ENCODE data around the gene MVB12B. TPM values are rescaled to one million over a fixed set of nuclear protein-coding genes. Genes with fewer than 3 reads are reported as not detected.

MVB12B gene
- total RNA-seq, 1 experiment from 2014 or later: 9.4 TPM

GRCh38 chr9:126499005-126499910 lies 172.6 kb downstream of the MVB12B start:
- POLR2A ChIA-PET: no interaction called here
- no peaks in the 10 kb centered on the region for H3K4me1 ChIP-seq (ENCODE audit: control insufficient read depth, insufficient read depth, low read length)
- H3K27me3 ChIP-seq (ENCODE audit: control insufficient read depth, insufficient read depth, low read length): no peaks in the 10 kb centered on the region
- ATAC-seq (peak; percentile 76), DNase-seq (ENCODE audit: low read depth, low spot score) (no peak)
- no TSS peak for BruUV-seq (replicated peaks)
- no peaks in the 10 kb centered on the region for H3K36me3 ChIP-seq (ENCODE audit: control insufficient read depth, insufficient read depth, low read length)
- H3K9me3 ChIP-seq (ENCODE audit: control insufficient read depth, insufficient read depth, low read depth, low read length): no peaks in the 10 kb centered on the region
- H3K4me3 ChIP-seq (ENCODE audit: low read depth in 2 of 2, low read length in 2 of 2): peak overlapping the region; percentile 37 to 55
- in situ Hi-C loops (cut with HindIII; ENCODE audit: low pct_unique_long_range_greater_than_20kb, low sequenced_read_pairs) (no loop called here), intact Hi-C loops (cut with micrococcal nuclease; ENCODE audit: unreplicated experiment) (loop anchor here (10.0 kb wide), 1 partner anchor 194 kb away; no protein-coding TSS in a partner anchor)
- CTCF ChIA-PET: interaction anchor here (0.5 to 1.1 kb wide), 9 partner anchors 13 to 190 kb away, joined by 3 to 10 read pairs (median 4); no protein-coding TSS in a partner anchor
- no peak overlapping the region for H3K27ac ChIP-seq (ENCODE audit: low read length)
- TF ChIP-seq TCF7L2 (IDR thresholded peaks at IDR 0.05; ENCODE audit: low read depth, low read length): no peak
- no peak for TF ChIP-seq POLR2AphosphoS5 (IDR thresholded peaks at IDR 0.05; ENCODE audit: low read depth, low read length)
- TF ChIP-seq, protein P1, sequence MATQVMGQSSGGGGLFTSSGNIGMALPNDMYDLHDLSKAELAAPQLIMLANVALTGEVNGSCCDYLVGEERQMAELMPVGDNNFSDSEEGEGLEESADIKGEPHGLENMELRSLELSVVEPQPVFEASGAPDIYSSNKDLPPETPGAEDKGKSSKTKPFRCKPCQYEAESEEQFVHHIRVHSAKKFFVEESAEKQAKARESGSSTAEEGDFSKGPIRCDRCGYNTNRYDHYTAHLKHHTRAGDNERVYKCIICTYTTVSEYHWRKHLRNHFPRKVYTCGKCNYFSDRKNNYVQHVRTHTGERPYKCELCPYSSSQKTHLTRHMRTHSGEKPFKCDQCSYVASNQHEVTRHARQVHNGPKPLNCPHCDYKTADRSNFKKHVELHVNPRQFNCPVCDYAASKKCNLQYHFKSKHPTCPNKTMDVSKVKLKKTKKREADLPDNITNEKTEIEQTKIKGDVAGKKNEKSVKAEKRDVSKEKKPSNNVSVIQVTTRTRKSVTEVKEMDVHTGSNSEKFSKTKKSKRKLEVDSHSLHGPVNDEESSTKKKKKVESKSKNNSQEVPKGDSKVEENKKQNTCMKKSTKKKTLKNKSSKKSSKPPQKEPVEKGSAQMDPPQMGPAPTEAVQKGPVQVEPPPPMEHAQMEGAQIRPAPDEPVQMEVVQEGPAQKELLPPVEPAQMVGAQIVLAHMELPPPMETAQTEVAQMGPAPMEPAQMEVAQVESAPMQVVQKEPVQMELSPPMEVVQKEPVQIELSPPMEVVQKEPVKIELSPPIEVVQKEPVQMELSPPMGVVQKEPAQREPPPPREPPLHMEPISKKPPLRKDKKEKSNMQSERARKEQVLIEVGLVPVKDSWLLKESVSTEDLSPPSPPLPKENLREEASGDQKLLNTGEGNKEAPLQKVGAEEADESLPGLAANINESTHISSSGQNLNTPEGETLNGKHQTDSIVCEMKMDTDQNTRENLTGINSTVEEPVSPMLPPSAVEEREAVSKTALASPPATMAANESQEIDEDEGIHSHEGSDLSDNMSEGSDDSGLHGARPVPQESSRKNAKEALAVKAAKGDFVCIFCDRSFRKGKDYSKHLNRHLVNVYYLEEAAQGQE (IDR thresholded peaks at IDR 0.05; ENCODE audit: insufficient read depth in 1 of 2, low read depth in 2 of 2, low read length in 1 of 2): no peak
- no peak for TF ChIP-seq SIN3A (IDR thresholded peaks at IDR 0.05; ENCODE audit: borderline replicate concordance, insufficient read depth, low read depth, low read length)
- TF ChIP-seq, protein P2, sequence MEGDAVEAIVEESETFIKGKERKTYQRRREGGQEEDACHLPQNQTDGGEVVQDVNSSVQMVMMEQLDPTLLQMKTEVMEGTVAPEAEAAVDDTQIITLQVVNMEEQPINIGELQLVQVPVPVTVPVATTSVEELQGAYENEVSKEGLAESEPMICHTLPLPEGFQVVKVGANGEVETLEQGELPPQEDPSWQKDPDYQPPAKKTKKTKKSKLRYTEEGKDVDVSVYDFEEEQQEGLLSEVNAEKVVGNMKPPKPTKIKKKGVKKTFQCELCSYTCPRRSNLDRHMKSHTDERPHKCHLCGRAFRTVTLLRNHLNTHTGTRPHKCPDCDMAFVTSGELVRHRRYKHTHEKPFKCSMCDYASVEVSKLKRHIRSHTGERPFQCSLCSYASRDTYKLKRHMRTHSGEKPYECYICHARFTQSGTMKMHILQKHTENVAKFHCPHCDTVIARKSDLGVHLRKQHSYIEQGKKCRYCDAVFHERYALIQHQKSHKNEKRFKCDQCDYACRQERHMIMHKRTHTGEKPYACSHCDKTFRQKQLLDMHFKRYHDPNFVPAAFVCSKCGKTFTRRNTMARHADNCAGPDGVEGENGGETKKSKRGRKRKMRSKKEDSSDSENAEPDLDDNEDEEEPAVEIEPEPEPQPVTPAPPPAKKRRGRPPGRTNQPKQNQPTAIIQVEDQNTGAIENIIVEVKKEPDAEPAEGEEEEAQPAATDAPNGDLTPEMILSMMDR (IDR thresholded peaks at IDR 0.05): peak; percentile 99

DNA sequence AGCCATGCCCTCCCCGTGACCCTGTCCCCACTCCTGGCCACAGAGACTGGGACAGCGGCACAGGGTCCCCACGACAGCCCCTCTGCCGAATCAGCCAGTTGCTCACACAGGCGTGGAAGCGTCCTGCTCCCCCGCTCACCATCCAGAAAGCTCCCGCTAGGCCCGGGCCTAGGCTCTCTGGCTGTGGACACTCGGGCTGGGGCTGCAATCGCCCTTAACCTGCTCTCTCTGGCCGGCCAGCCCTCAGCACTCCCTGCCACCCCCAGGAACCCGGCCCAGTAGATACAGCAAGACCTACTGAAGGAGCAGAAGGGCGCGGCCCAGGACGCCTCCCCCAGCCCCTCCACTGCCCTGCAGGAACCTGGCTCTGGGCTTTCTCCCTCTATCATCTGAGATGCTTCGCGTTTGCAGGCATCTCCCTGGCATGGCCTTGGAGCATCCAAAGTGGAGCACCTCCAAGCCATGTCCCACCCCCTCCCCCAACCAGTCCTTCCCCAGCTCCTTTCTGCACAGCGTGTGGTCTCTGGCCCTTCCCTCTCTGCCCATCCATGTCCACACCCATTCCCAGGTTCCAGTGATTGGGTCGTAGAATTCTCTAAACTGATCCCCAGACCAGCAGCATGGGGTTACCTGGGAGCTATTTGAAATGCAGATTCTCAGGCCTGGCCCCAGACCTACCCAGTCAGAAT lies 173.4 kb downstream of the MVB12B start:
- DNase-seq (ENCODE audit: low read depth, low spot score): no peak
- BruUV-seq (replicated peaks): no TSS peak
- ChIA-PET CTCF (interaction anchor here (0.5 to 1.1 kb wide), 3 partner anchors 18 to 63 kb away, joined by 3 to 4 read pairs (median 4); no protein-coding TSS in a partner anchor), POLR2A (no interaction called here)
- ATAC-seq: peak; percentile 19
- Histone ChIP-seq H3K27ac (ENCODE audit: low read length) (no peak overlapping the region), H3K4me3 (ENCODE audit: low read depth in 2 of 2, low read length in 2 of 2) (peak overlapping the region; percentile 37 to 55; a peak in 3 of 4 replicates), H3K27me3 (ENCODE audit: control insufficient read depth, insufficient read depth, low read length) (no peaks in the 10 kb centered on the region), H3K4me1 (ENCODE audit: control insufficient read depth, insufficient read depth, low read length) (no peaks in the 10 kb centered on the region), H3K9me3 (ENCODE audit: control insufficient read depth, insufficient read depth, low read depth, low read length) (no peaks in the 10 kb centered on the region), H3K36me3 (ENCODE audit: control insufficient read depth, insufficient read depth, low read length) (no peaks in the 10 kb centered on the region)
- TF ChIP-seq, protein P1 (IDR thresholded peaks at IDR 0.05; ENCODE audit: insufficient read depth in 1 of 2, low read depth in 2 of 2, low read length in 1 of 2): no peak
- no peak for TF ChIP-seq POLR2AphosphoS5 (IDR thresholded peaks at IDR 0.05; ENCODE audit: low read depth, low read length)
- TF ChIP-seq, protein P2 (IDR thresholded peaks at IDR 0.05): no peak
- TF ChIP-seq SIN3A (IDR thresholded peaks at IDR 0.05; ENCODE audit: borderline replicate concordance, insufficient read depth, low read depth, low read length): no peak
- no peak for TF ChIP-seq TCF7L2 (IDR thresholded peaks at IDR 0.05; ENCODE audit: low read depth, low read length)
- in situ Hi-C loops (cut with HindIII; ENCODE audit: low pct_unique_long_range_greater_than_20kb, low sequenced_read_pairs): no loop called here
- intact Hi-C loops (cut with micrococcal nuclease; ENCODE audit: unreplicated experiment): loop anchor here (2.0 to 10.0 kb wide), 3 partner anchors 57 to 282 kb away; no protein-coding TSS in a partner anchor
